ENCODE results near the gene MYBBP1A.

GRCh38 chr17:4543557-4544026 is 11.6 kb downstream of the MYBBP1A start:
- TF ChIP-seq SUZ12 (IDR thresholded peaks at IDR 0.05; ENCODE audit: extremely low read depth, insufficient read depth, insufficient read length) (no peak), YY1 (IDR thresholded peaks at IDR 0.05; ENCODE audit: insufficient read depth, insufficient read length) (no peak), ZNF274 (IDR thresholded peaks at IDR 0.05; ENCODE audit: low read depth, low read length) (no peak)
